ENCODE measurements around the gene C7.
"Not testable (repeated sequence)": the region's sequence is repeated elsewhere in the genome, so short reads cannot be mapped to it uniquely, and the experiment has no call there.

The C7 gene

DNA sequence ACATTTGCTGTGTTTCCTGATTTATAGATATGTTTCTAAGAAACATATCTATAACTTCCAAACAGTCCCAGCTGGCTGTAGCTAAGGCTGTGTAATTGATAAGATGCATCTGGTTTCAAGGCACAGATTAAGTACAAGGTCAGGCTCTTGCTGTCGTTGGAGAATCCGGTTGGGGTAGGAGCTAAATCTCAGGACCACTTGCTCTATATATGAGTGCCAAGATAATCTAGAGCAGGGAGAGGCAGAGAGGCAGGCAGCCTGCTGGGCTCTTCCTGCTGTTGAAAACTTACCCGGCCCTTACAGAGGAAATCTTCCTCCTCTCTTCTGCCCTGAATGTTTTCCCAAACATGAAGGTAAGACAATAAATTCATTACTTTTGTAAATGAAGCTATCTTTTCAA lies at the start of gene C7:
Gene C7, plus strand, starts transcription at position 234 of the 400 bp plus-strand sequence. Its CDS starts 114 bp downstream, at position 348.
- no peak for DNase-seq (ENCODE audit: low read depth)

DNA sequence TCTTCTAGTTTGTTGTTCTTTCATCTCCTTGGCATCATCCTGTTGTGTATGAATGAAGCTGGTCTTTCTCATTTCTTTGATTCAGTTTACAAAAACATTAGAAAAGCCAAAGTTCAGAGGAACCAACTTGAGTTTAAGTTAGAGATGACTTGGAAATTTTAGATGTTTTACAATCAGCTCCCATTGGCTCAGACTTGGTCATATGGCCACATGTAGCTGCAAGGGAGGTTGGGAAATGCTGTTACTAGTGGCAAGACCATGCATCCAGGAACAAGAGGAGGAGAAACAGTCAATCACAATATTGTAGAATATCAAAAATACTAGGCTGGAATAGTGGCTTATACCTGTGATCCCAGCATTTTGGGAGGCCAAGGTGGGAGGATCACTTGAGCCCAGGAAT lies 48.6 kb upstream of the C7 start:
- no peak for DNase-seq (ENCODE audit: low read depth)

DNA sequence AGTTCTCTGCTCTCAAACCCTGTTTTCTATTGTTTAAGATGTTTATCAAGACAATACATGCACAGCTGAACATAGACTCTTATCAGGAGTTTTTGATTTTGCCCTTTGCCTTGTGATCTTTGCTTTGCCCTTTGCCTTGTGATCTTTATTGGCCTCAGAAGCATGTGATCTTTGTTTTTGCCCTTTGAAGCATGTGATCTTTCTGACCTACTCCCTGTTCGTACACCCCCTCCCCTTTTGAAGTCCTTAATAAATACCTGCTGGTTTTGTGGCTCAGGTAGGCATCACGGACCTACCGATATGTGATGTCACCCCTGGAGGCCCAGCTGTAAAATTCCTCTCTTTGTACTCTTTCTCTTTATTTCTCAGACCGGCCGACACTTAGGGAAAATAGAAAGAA lies 44.3 kb upstream of the C7 start:
- not testable (repeated sequence) for DNase-seq (ENCODE audit: low read depth)

DNA sequence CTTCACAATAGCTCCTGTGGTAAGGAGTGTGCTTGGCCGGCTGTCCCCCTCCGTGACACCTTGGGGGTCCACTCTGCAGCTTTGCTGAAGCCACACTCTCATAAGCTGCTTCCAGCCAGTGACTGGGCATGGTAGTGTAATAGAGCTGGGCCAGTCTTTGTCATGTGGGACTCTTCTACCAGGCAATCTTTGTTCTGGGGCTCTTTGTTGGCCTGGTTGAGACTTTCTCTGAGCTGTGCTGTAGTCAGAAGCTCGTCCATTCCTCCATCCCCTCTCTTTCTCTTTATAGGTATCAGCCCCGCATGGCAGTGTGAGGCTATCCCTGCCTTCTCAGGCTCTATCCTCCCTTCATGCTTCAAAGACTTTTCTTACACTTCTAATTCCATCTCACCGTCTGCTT lies 42.5 kb upstream of the C7 start:
- no peak for DNase-seq (ENCODE audit: low read depth)

DNA sequence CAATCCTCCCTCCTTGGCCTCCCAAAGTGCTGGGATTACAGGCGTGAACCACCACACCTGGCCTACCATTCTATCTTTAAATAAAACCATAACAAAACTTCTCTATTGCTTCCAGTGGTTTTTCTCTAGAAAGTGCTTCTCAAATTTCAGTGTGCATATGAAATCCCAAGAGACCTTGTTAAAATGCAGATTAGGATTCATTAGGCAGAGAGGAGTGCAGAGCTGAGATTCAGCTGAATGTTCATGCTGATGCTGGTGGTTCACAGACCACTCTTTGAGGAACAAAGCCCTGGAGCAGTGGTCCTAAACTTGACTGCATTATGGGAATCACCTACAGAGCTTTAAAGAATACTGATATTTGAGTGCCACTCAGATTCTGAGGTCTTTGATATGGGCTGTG lies 39.9 kb upstream of the C7 start:
- DNase-seq (ENCODE audit: low read depth): no peak

DNA sequence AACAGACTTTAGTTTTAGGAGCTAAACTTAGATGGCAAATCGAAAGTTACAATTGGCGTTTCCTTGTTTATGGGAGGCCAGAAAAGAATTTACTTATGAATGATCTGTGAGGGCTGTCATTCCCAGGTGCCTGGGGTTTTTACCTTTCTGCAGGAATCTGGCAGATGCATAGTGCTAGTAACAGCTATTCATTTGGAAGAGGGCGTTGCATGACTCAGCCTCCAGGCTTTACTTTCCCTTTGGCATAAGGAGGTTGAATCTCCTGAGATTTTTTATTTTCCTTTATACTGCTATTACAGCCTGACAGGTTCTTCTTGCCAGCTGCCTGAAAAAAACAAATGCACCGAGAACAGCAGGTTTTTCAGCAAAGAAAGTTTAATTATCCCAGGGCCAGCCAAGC lies 38.1 kb upstream of the C7 start:
- DNase-seq (ENCODE audit: low read depth): peak; percentile 34

DNA sequence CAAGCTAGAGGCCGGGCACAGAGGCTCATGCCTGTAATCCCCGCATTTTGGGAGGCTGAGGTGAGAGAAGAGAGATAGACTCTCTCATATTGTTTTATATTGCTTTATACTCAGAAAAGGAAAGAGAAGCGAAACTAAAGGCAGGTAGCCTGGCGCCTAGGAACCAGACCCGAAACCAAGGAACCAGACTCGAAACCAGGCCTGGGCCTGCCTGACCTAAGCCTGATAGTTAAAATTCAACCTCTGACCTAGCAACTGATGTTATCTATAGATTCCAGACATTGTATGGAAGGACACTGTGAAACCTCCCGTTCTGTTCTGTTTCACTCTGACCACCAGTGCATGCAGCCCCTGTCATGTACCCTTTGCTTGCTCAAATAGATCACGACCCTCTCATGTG lies 37.0 kb upstream of the C7 start:
- not testable (repeated sequence) for DNase-seq (ENCODE audit: low read depth)

DNA sequence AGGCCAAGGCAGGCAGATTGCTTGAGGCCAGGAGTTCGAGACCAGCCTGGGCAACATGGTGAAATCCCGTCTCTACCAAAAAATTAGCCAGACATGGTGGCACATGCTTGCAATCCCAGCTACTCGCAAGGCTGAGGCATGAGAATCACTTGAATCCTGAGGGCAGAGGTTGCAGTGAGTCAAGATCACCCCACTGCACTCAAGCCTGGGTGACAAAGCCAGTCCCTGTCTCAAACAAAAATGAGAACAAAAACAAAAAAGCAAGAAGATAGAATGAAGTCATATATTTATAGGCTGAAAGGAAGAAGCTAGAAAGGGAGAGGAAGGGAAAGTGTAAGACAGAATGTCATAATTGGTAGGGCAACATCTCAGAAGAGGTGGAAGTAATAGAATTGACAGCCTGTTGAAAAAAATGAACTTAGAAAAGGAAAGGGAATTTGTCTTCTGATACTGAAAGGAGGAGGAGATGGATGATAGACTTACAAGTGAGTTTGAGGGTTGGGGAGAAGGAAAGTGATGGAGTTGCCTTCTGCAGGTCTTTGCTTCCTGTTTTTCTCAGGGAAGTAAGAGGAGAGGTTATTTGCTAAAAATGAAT lies 35.9 kb upstream of the C7 start:
- no peak for DNase-seq (ENCODE audit: low read depth)

DNA sequence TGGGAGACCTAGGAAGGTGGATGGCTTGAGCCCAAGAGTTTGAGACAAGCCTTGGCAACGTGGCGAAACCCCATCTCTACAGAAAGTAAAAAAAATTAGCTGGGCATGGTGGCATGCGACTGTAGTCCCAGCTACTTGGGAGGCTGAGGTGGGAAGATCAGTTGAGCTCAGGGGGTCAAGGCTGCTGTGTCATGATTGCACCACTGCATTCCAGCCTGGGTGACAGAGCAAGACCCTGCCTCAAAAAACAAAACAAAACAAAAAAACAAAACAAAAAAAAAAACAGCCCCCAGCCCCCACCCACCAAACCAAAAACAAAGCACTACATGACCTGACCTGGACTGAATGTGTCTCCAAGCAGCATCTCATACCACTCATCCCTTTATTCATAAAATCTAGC lies 33.3 kb upstream of the C7 start:
- DNase-seq (ENCODE audit: low read depth): no peak

DNA sequence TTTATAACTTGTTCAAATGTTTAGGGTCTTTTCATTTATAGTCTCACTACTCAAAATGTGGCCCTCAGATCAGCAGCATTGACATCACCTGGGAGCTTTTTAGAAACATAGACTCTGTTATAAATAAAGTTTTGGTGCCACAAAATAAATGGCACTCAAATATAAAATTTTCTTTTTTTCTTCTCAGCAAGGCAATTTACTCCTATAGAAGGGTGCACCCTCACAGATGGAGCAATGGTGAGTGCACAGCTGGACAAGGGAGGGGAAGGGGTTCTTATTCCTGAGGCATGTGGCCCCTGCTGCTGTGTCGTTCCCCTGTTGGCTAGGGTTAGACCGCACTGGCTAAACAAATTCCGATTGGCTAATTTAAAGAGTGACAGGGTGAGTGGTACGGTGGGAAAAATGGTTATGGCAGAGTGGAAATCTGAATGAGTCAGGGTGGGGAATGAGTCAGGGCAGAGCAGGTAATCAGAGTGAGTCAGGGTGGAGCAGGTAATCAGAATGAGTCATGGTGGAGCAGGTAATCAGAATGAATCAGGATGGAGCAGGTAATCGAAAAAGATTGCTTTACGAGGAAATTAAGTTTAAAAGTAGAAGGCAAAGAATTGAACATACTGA lies 31.8 kb upstream of the C7 start:
- no peak for DNase-seq (ENCODE audit: low read depth)

DNA sequence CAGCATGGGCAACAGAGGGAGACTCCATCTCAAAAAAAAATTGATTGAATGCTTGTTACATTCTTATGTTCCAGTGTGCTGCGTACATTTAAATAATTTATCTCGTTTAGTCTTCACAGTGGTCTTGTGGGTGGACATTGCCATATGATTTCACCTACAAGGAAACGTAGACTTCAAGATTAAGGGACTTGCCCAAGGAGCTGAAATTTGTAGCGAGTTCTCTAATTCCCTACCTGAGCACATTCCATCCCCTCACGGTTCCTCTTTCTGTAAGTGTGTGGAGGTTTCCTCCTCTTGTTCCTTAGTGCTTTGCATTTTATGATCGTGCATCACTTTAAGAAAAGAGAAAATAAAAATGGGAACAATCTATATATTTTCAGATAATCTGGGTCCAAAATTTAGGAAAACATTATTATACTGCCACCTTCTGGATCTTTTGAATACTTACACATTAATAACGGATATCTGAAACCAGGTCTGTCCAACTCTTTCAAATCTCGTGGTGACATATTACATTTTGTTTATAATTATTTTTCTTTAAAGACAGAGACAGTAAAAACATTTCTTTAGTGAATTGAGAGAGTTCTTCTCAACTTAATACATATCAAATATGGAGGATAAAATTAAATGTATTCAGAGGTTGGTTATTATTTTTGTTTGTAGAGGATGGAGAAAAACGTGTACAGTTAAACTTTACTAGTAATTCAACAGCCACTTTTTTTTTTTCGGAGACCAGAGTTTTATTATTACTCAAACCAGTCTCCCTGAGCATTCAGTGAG lies 29.9 kb upstream of the C7 start:
- DNase-seq (ENCODE audit: low read depth): peak; percentile 61

DNA sequence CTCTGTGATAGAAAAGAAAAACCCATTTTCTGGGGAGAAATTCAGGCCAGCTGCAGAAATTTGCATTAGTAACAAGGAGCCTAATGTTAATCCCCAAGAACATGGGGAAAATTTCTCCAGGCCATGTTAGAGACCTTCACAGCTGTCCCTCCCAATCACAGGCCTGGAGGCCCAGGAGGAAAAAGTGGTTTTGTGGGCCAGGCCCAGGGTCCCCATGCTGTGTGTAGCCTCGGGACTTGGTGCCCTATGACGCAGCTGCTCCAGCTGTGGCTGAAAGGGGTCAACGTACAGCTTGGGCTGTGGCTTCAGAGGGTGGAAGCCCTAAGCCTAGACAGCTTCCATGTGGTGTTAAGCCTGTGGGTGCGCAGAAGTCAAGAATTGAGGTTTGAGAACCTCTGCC lies 27.0 kb upstream of the C7 start:
- DNase-seq (ENCODE audit: low read depth): no peak

DNA sequence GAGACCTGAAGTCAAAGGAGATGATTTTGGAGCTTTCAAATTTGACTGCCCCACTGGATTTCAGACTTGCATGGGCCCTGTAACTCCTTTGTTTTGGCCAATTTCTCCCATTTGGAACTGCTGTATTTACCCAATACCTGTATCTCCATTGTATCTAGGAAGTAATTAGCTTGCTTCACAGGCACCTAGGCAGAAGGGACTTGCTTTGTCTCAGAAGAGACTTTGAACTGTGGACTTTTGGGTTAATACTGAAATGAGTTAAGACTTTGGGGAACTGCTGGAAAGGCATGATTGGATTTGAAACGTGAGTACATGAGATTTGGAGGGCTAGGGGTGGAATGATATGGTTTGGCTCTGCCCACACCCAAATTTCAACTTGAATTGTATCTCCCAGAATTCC lies 26.2 kb upstream of the C7 start:
- not testable (repeated sequence) for DNase-seq (ENCODE audit: low read depth)

DNA sequence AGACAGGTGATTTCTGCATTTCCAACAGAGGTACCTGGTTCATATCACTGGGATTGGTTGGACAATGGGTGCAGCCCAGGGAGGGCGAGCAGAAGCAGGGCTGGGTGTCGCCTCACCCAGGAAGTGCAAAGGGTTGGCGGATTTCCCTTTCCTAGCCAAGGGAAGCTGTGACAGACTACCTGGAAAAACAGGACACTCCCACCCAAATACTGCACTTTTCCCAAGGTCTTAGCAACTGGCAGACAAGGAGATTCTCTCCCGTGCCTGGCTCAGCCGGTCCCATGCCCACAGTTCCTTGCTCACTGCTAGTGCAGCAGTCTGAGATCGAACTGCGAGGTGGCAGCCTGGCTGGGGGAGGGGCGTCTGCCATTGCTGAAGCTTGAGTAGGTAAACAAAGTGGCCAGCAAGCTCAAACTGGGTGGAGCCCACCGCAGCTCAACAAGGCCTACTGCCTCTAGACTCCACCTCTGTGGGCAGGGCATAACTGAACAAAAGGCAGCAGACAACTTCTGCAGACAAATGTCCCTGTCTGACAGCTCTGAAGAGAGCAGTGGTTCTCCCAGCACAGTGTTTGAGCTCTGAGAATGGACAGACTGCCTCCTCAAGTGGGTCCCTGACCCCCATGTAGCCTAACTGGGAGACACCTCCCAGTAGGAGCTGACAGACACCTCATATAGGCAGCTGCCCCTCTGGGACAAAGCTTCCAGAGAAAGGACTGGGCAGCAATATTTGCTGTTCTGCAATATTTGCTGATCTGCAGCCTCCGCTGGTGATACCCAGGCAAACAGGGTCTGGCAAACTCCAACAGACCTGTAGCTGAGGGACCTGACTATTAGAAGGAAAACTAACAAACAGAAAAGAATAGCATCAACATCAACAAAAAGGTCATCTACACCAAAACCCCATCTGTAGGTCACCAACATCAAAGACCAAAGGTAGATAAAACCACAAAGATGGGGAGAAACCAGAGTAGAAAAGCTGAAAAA lies 13.6 kb upstream of the C7 start:
- DNase-seq (ENCODE audit: low read depth): not testable (repeated sequence)

DNA sequence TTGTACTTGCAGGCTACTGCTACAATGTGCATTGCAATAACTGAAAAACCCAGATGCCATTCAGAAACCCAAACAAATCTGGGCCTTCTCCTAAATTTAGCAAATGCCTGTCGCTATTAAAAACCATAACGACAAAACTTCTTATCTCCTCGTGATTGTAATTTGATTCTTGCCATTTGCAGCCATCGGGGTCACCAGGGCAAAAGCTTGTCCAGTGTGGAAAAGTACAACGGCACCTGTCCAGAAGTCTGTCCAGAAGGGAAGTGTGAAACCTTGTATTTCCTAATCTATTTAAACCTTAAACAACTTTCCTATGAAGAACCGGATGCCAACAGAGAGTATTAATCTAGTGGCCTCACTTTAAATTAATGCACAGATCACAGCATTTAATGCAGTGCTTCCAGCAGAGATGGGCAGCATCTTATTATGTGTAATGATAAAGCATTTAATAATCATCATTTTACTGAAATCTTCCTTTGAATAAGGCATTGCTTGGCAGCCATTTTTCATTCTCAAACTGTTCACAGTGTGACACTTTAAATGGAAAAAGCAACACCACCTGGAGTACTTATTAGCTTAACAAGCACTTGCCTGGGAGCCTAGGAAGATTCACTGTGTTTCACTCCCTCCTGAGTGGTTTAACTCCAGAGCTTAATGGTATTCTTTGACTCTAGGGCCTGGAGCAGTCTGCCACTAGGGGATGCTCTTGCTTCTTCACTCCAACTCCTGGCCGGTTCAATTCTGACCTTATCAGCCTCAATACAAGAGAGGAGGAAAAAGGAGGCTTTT lies 4.9 kb upstream of the C7 start:
- DNase-seq (ENCODE audit: low read depth): peak; percentile 75

DNA sequence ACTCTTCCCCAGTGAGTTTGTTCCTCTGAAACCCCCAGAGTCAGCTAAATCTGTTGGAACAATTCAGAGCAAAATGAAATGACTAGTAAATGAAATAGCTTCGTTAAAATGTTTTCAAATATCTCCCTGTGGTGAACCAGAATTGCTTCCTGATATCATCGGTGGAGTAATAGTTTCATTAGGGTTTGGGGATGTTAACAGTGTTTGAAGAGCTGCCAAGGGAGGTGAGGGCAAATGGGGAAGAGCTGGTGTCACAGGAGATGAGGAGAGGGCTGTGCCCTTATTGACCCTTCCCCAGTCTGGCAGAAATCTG lies 4.3 kb upstream of the C7 start:
- DNase-seq (ENCODE audit: low read depth): no peak

DNA sequence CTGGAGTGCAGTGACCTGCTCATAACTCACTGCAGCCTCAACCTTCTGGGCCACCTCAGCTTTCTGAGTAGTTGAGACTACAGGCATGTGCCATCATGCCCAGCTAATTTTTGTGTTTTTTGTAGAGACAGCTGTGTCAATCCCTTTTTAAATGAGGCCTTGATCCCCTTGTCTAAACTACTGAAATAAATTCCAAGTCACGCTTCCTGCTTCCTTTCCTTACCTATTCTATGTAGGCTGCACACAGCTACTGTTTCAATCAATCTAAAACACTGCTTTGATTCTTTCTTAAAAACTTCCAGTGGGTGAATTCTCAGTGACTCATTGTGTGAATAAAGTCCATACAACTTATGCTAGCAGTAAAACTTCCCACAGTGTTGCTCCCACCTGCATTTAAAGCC lies 2.9 kb upstream of the C7 start:
- peak; percentile 4 for DNase-seq (ENCODE audit: low read depth)

DNA sequence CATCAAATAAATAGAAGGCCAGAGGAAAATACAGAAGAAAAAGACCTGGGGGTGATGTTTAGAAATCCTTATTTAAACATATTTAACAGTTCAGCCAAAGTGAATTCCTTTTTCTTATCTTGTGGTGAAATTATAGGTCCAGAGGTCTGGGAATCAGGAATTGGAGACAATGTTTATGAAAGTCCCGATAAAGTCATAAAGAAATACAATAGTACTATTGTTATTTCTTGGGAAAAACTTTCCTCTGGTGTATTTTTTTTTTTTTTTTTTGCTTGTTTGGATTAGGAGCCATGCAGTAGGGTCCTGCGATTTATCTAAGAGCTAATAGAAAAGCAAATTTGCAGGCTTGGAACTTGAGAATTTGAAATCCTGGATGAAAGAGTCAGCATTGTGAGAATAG lies 426 bp downstream of the C7 start:
- no peak for DNase-seq (ENCODE audit: low read depth)

DNA sequence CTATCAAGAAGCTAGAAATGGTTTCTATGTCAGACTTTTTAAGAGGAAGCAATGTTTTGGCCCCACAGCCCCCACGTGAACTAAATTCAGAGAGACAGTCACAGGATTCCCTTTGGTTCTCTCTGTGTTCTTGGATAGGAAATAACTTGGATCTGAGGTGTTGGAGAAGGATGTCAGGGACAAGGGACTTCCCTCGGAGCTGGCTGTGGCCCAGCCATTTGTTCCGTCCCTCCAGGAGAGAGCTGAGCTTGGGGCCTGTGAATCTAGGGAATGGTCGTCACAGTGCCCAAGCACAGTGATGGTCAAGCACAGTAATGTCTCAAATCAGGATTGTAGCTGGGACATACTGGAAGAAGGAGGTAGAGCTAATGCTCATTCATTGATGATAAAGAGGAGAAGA lies 2.0 kb downstream of the C7 start:
- DNase-seq (ENCODE audit: low read depth): no peak

DNA sequence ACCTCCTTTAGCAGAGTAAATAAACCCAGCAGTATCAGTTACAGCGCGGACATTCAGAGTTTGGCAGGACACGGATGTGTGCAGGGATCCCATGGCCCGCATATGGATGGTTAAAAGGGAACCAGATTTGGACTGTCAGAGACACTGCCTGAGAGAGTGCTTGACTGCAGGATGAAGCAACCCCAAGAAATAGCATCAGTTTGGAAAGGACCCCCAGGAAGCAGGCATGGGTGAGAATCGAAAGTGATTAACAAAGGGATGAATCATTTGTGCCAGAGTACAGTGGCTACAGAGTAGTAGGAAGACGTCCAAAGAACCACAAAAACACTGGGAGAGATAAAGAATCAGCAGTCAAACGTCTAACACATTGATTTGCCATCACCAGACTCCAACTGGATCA lies 5.5 kb downstream of the C7 start:
- DNase-seq (ENCODE audit: low read depth): peak; percentile 45

DNA sequence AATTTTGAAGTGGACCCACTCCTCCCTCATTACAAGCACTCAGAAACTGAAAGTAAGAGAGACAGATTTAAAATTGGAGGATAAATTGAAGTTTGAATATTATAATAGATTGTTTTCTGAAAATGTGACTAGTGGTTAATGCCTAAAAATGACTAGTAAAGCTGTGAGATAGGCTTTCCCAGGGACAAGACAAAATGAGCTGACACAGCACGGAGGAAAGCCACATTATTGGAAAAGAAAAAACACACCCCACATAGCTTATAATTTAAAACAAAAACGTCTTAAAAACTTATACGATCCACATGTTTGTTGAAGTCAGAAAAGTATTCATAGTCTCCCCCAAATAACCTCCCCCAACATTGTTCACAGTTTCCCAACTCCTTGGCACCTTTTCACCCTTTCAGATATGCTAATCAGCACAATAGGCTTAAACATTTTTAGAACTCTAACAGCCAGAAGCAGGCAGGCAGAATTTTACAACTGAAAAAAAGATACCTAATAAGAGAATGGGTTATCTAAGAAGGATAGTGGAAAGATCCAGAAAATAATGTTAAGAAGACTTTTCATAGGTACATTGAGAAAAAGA lies 6.1 kb downstream of the C7 start:
- DNase-seq (ENCODE audit: low read depth): no peak

Data from ELR (cell line).